GM12878 (cell line): ENCODE measurements around the gene COL20A1. TPM values are rescaled to one million over a fixed set of nuclear protein-coding genes. Genes with fewer than 3 reads are reported as not detected.

Source experiments
- ATAC-seq: fragments of 200-7000 bp; cut with Tn5 transposase; 3 replicates; pipeline ENCODE4 v1.9.1; 2020; ENCODE audit warnings: mild to moderate bottlenecking, moderate library complexity
- BruUV-seq: library from RNA; stranded (reverse); fragments of 400-500 nt; replicated peaks from 2 replicates; lab custom pipeline; 2021; lab: Mats Ljungman, UMichigan
- CTCF ChIA-PET: fragments of 300-600 bp; sonication (Branson Sonifier 250); formaldehyde crosslinking; extraction: SDS; loops from one replicate; lab custom pipeline; 2021; ENCODE audit warnings: inconsistent platforms; lab: Yijun Ruan, JAX
- POLR2A ChIA-PET: fragments of 350-600 bp; formaldehyde crosslinking; extraction: SDS; loops from one replicate; lab custom pipeline; 2021; ENCODE audit warnings: inconsistent platforms; lab: Charles Lee
- RAD21 ChIA-PET: fragments of 300-600 bp; sonication (Branson Sonifier 250); formaldehyde crosslinking; loops from one replicate; lab custom pipeline; 2023; ENCODE audit warnings: antibody characterized with exemption; ENCODE audit not compliant: unreplicated experiment; lab: Charles Lee
- SMC1A ChIA-PET: fragments of 300-600 bp; sonication (Branson Sonifier 250); formaldehyde crosslinking; loops from one replicate; lab custom pipeline; 2023; ENCODE audit not compliant: unreplicated experiment, uncharacterized antibody; lab: Charles Lee
- DNase-seq: peaks from one replicate; pipeline ENCODE4 v3.0.0-alpha.2; 2011; ENCODE audit warnings: low read depth, low spot score
- FAIRE-seq: peaks from 3 replicates; lab custom pipeline; 2011; peaks lifted over from hg19 to GRCh38; lab: Jason Lieb, UNC
- H2AFZ ChIP-seq: 2 replicates; pipeline ENCODE4 v1.6.0; 2011; ENCODE audit warnings: low read depth, low read length, control low read depth; ENCODE audit not compliant: control insufficient read depth
- H3K27ac ChIP-seq: 2 replicates; pipeline ENCODE4 v1.5.1; 2011; ENCODE audit warnings: control low read depth; ENCODE audit not compliant: control insufficient read depth, insufficient read depth
- H3K27me3 ChIP-seq, 2 experiments: replicated peaks in 1 of 2; 2 replicates each; pipeline versions ENCODE4 v1.6.0 to v1.6.1; 2011; ENCODE audit warnings: low read length in 1 of 2; ENCODE audit not compliant: control insufficient read depth in 2 of 2, insufficient read depth in 2 of 2
- H3K36me3 ChIP-seq, 2 experiments: 2 replicates each; pipeline ENCODE4 v1.5.1; 2011; ENCODE audit warnings: low read length in 1 of 2; ENCODE audit not compliant: control insufficient read depth in 2 of 2, insufficient read depth in 2 of 2
- H3K4me1 ChIP-seq: 2 replicates; pipeline ENCODE4 v1.6.1; 2011; ENCODE audit warnings: mild to moderate bottlenecking, low read length, moderate library complexity, mixed read lengths; ENCODE audit not compliant: control insufficient read depth, insufficient read depth
- H3K4me2 ChIP-seq: 2 replicates; pipeline ENCODE4 v1.6.0; 2011; ENCODE audit warnings: control low read depth; ENCODE audit not compliant: control insufficient read depth, insufficient read depth
- H3K4me3 ChIP-seq: fragments of 200-600 bp; sonication (generic); 2 replicates; pipeline ENCODE4 v1.5.1; 2016
- H3K79me2 ChIP-seq: 2 replicates; pipeline ENCODE4 v1.6.0; 2011; ENCODE audit warnings: low read length; ENCODE audit not compliant: control insufficient read depth, insufficient read depth
- H3K9ac ChIP-seq: 2 replicates; pipeline ENCODE4 v1.8.0; 2011; ENCODE audit warnings: low read length, control low read depth, mixed read lengths; ENCODE audit not compliant: control insufficient read depth, insufficient read depth
- H3K9me3 ChIP-seq: replicated peaks from 3 replicates; pipeline ENCODE4 v1.5.1; 2011; ENCODE audit warnings: mild to moderate bottlenecking, low read length; ENCODE audit not compliant: control insufficient read depth, insufficient read depth
- H4K20me1 ChIP-seq: 2 replicates; pipeline ENCODE4 v1.6.0; 2011; ENCODE audit not compliant: control insufficient read depth, insufficient read depth
- ATF7 ChIP-seq: fragments of 450-650 bp; IDR thresholded peaks from 2 replicates; pipeline ENCODE4 v1.6.1; 2016; ENCODE audit warnings: low read depth, mild to moderate bottlenecking
- BACH1 ChIP-seq: fragments of 450-650 bp; IDR thresholded peaks from 2 replicates; pipeline ENCODE4 v1.6.1; 2017; ENCODE audit warnings: mild to moderate bottlenecking, borderline replicate concordance
- BCLAF1 ChIP-seq: fragments of 450-650 bp; IDR thresholded peaks from 2 replicates; pipeline ENCODE4 v1.6.1; 2017; ENCODE audit warnings: antibody characterized with exemption, mild to moderate bottlenecking, moderate library complexity
- BHLHE40 ChIP-seq, 2 experiments: fragments of 450-650 bp in 1 of 2; IDR thresholded peaks; 2 replicates each; pipeline ENCODE4 v1.6.1; 2011 to 2017; ENCODE audit warnings: low read depth in 2 of 2, borderline replicate concordance in 1 of 2, improper control_type of control experiment in 1 of 2, low read length in 1 of 2, mild to moderate bottlenecking in 1 of 2
- CHD1 ChIP-seq: IDR thresholded peaks from 2 replicates; pipeline ENCODE4 v1.6.1; 2012; ENCODE audit warnings: low read depth, low read length, improper control_type of control experiment
- E2F4 ChIP-seq: IDR thresholded peaks from 2 replicates; pipeline ENCODE4 v1.6.1; 2012; ENCODE audit warnings: low read depth, low read length, improper control_type of control experiment
- EED ChIP-seq: sonication (generic); IDR thresholded peaks from 2 replicates; pipeline ENCODE4 v1.6.1; 2016; ENCODE audit warnings: antibody characterized with exemption, low read depth
- EP300 ChIP-seq, 2 experiments: fragments of 150-350 bp in 1 of 2; IDR thresholded peaks; 2 replicates each; pipeline ENCODE4 v1.6.1; 2011 to 2012; ENCODE audit warnings: low read depth in 2 of 2, low read length in 2 of 2, borderline replicate concordance in 1 of 2, improper control_type of control experiment in 1 of 2, inconsistent platforms in 1 of 2; ENCODE audit not compliant: control insufficient read depth in 1 of 2
- HDAC6 ChIP-seq: fragments of 200-600 bp; sonication (generic); IDR thresholded peaks from one replicate; pipeline ENCODE4 v1.8.0; 2017; ENCODE audit warnings: antibody characterized with exemption; ENCODE audit not compliant: unreplicated experiment
- MXI1 ChIP-seq: fragments of 150-350 bp; IDR thresholded peaks from 2 replicates; pipeline ENCODE4 v1.6.1; 2011; ENCODE audit warnings: low read depth, mild to moderate bottlenecking, inconsistent platforms, low read length, improper control_type of control experiment
- NBN ChIP-seq: fragments of 450-650 bp; IDR thresholded peaks from 2 replicates; pipeline ENCODE4 v1.6.1; 2016
- SIX5 ChIP-seq: IDR thresholded peaks from 2 replicates; pipeline ENCODE4 v1.6.1; 2011; ENCODE audit warnings: mild to moderate bottlenecking, low read depth, low read length, moderate library complexity; ENCODE audit not compliant: severe bottlenecking
- SMC3 ChIP-seq: IDR thresholded peaks from 2 replicates; pipeline ENCODE4 v1.6.1; 2011; ENCODE audit warnings: low read length, improper control_type of control experiment, borderline replicate concordance
- STAT1 ChIP-seq: fragments of 450-650 bp; conservative IDR thresholded peaks from 2 replicates; pipeline ENCODE4 v1.6.1; 2014; ENCODE audit warnings: antibody characterized with exemption, mild to moderate bottlenecking
- SUZ12 ChIP-seq: fragments of 200-600 bp; sonication (generic); IDR thresholded peaks from one replicate; pipeline ENCODE4 v1.6.1; 2018; ENCODE audit warnings: antibody characterized with exemption, mild to moderate bottlenecking; ENCODE audit not compliant: unreplicated experiment
- WRNIP1 ChIP-seq: IDR thresholded peaks from 2 replicates; pipeline ENCODE4 v1.6.1; 2011; ENCODE audit warnings: low read depth, low read length, improper control_type of control experiment, borderline replicate concordance
- WGBS: methylation state at CpG from one replicate; pipeline ENCODE4 v1.1.6; 2016; ENCODE audit warnings: low lambda C conversion rate; ENCODE audit not compliant: insufficient replicate concordance, insufficient coverage; ENCODE audit errors: missing lambda C conversion rate; 5-methylcytosine and 5-hydroxymethylcytosine counted together
- in situ Hi-C: fragments of 300-500 bp; cut with MboI; formaldehyde crosslinking; loops from 9 replicates; pipeline ENCODE4 v1.14.3; 2018; ENCODE audit warnings: mixed read lengths
- intact Hi-C: fragments of 100-400 bp; cut with micrococcal nuclease; formaldehyde crosslinking; loops from one replicate; pipeline ENCODE4 v1.14.2; 2022; ENCODE audit not compliant: unreplicated experiment
- polyA plus RNA-seq, 11 experiments: library from polyadenylated mRNA; depleted of rRNA in 4 of 11; unstranded in 6 of 11; stranded (reverse) in 5 of 11; fragments of >200 nt; fragmentation: Nextera tagmentation in 4 of 11; fragmentation: Illumina TruSeq in 1 of 11; extraction: Ambion mirVana in 4 of 11; extraction: Trizol in 1 of 11; gene quantifications; 1 replicate in 1 of 11; 2 replicates in 10 of 11; pipeline versions ENCODE4 v1.2.1 to v1.2.3, GENCODE V29; 2011 to 2016; ENCODE audit warnings: inconsistent platforms in 2 of 11, missing spikeins in 2 of 11, low read depth in 1 of 11
- total RNA-seq, 4 experiments: library from RNA; depleted of rRNA in 3 of 4; stranded (reverse); fragments of >200 nt in 3 of 4; fragmentation: Illumina TruSeq in 1 of 4; extraction: Trizol in 1 of 4; gene quantifications; 2 replicates each; pipeline versions ENCODE4 v1.2.1 to v1.2.3, GENCODE V29; 2013 to 2021
- TF ChIP-seq, protein P1 (sequence below): IDR thresholded peaks from 2 replicates; pipeline ENCODE4 v1.6.1; 2011; ENCODE audit warnings: mild to moderate bottlenecking, low read depth, low read length, moderate library complexity; ENCODE audit not compliant: insufficient replicate concordance

Gene COL20A1
- total and polyA plus RNA-seq, 10 of the 15 experiments (the other 5 are each of a cell fraction or from before 2014, with no cell fraction given), result not detected

GRCh38 chr20:63331741-63332400, 38.9 kb downstream of the COL20A1 start:
- H3K9ac ChIP-seq, result no peak overlapping the region
- peaks cover 2% of the 10 kb centered on the region; the same call in 2 of the 3 replicates for H3K9me3 ChIP-seq
- in situ Hi-C loops, result no loop called here
- ATAC-seq, result no peak
- no peaks in the 10 kb centered on the region for H3K36me3 ChIP-seq
- no peak overlapping the region for H3K4me3 ChIP-seq
- no peaks in the 10 kb centered on the region; the same call in 1 of the 2 replicates for H3K4me1 ChIP-seq
- H3K27ac ChIP-seq, result no peak overlapping the region
- RAD21 ChIA-PET, result no interaction called here
- SMC1A ChIA-PET, result no interaction called here
- H4K20me1 ChIP-seq, result no peaks in the 10 kb centered on the region
- 51% methylated on average over 8 of the region's 8 CpGs for WGBS
- POLR2A ChIA-PET, result no interaction called here
- H3K27me3 ChIP-seq, result no peaks in the 10 kb centered on the region
- no TSS peak for BruUV-seq
- no peak overlapping the region for H3K4me2 ChIP-seq
- no peaks in the 10 kb centered on the region for H3K79me2 ChIP-seq
- intact Hi-C loops, result no loop called here
- CTCF ChIA-PET, result no interaction called here
- no peak for FAIRE-seq
- no peak overlapping the region for H2AFZ ChIP-seq
- DNase-seq, result no peak
- TF ChIP-seq HDAC6 (no peak), ATF7 (no peak), CHD1 (no peak), MXI1 (no peak), SUZ12 (no peak), SIX5 (no peak), NBN (no peak), BHLHE40 (IDR thresholded peaks at IDR 0.05; ENCODE audit: borderline replicate concordance in 1 of 2, low read depth in 2 of 2, low read length in 1 of 2) (no peak), BCLAF1 (no peak), EED (no peak), SMC3 (no peak), WRNIP1 (no peak), E2F4 (no peak), STAT1 (no peak), EP300 (IDR thresholded peaks at IDR 0.05; ENCODE audit: borderline replicate concordance in 1 of 2, control insufficient read depth in 1 of 2, low read depth in 2 of 2, low read length in 2 of 2) (no peak), BACH1 (no peak)
- TF ChIP-seq, protein P1, sequence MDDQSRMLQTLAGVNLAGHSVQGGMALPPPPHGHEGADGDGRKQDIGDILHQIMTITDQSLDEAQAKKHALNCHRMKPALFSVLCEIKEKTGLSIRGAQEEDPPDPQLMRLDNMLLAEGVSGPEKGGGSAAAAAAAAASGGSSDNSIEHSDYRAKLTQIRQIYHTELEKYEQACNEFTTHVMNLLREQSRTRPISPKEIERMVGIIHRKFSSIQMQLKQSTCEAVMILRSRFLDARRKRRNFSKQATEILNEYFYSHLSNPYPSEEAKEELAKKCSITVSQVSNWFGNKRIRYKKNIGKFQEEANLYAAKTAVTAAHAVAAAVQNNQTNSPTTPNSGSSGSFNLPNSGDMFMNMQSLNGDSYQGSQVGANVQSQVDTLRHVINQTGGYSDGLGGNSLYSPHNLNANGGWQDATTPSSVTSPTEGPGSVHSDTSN, result no peak
